Measurements from ENCODE around the gene SYT17.

GRCh38 chr16:19192865-19193264 lies 24.8 kb downstream of the SYT17 start:
- TF ChIP-seq, protein P1, sequence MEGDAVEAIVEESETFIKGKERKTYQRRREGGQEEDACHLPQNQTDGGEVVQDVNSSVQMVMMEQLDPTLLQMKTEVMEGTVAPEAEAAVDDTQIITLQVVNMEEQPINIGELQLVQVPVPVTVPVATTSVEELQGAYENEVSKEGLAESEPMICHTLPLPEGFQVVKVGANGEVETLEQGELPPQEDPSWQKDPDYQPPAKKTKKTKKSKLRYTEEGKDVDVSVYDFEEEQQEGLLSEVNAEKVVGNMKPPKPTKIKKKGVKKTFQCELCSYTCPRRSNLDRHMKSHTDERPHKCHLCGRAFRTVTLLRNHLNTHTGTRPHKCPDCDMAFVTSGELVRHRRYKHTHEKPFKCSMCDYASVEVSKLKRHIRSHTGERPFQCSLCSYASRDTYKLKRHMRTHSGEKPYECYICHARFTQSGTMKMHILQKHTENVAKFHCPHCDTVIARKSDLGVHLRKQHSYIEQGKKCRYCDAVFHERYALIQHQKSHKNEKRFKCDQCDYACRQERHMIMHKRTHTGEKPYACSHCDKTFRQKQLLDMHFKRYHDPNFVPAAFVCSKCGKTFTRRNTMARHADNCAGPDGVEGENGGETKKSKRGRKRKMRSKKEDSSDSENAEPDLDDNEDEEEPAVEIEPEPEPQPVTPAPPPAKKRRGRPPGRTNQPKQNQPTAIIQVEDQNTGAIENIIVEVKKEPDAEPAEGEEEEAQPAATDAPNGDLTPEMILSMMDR (IDR thresholded peaks at IDR 0.05; ENCODE audit: insufficient read depth, low read length), result no peak
- TF ChIP-seq POLR2AphosphoS5 (IDR thresholded peaks at IDR 0.05; ENCODE audit: low read depth), result no peak
- TF ChIP-seq GABPA (IDR thresholded peaks at IDR 0.05; ENCODE audit: low read depth), result no peak
- TF ChIP-seq, protein P2, sequence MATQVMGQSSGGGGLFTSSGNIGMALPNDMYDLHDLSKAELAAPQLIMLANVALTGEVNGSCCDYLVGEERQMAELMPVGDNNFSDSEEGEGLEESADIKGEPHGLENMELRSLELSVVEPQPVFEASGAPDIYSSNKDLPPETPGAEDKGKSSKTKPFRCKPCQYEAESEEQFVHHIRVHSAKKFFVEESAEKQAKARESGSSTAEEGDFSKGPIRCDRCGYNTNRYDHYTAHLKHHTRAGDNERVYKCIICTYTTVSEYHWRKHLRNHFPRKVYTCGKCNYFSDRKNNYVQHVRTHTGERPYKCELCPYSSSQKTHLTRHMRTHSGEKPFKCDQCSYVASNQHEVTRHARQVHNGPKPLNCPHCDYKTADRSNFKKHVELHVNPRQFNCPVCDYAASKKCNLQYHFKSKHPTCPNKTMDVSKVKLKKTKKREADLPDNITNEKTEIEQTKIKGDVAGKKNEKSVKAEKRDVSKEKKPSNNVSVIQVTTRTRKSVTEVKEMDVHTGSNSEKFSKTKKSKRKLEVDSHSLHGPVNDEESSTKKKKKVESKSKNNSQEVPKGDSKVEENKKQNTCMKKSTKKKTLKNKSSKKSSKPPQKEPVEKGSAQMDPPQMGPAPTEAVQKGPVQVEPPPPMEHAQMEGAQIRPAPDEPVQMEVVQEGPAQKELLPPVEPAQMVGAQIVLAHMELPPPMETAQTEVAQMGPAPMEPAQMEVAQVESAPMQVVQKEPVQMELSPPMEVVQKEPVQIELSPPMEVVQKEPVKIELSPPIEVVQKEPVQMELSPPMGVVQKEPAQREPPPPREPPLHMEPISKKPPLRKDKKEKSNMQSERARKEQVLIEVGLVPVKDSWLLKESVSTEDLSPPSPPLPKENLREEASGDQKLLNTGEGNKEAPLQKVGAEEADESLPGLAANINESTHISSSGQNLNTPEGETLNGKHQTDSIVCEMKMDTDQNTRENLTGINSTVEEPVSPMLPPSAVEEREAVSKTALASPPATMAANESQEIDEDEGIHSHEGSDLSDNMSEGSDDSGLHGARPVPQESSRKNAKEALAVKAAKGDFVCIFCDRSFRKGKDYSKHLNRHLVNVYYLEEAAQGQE (IDR thresholded peaks at IDR 0.05; ENCODE audit: insufficient replicate concordance, low read depth), result no peak
